Renal cortical epithelial cell (primary cell): Measurements from ENCODE around the gene ROR2. TPM values are rescaled to one million over a fixed set of nuclear protein-coding genes. Genes with fewer than 3 reads are reported as not detected.

Experiments used
- DNase-seq: peaks from one replicate; pipeline ENCODE4 v3.0.0-alpha.2; 2011; ENCODE audit warnings: low read depth
- total RNA-seq: library from RNA; depleted of rRNA; stranded (reverse); fragments of >200 nt; gene quantifications from 2 replicates; pipeline ENCODE4 v1.2.3, GENCODE V29; 2014

Gene ROR2
- total RNA-seq, 1 donor from 2014 or later, result 4.4 TPM

- DNase-seq, result no peak
Observed at GRCh38 chr9:91818647-91819403, 131.2 kb downstream of the ROR2 start.

GRCh38 chr9:91818225-91818585 is 131.8 kb downstream of the ROR2 start:
- DNase-seq, result no peak

- peak; percentile 71 for DNase-seq
Observed at GRCh38 chr9:91817493-91818224, 132.4 kb downstream of the ROR2 start.

GRCh38 chr9:91817106-91817492 is 132.9 kb downstream of the ROR2 start:
- DNase-seq, result no peak

GRCh38 chr9:91816356-91816755 is 133.7 kb downstream of the ROR2 start:
- no peak for DNase-seq

GRCh38 chr9:91815896-91816295 is 134.1 kb downstream of the ROR2 start:
- no peak for DNase-seq

GRCh38 chr9:91814753-91815152 is 135.3 kb downstream of the ROR2 start:
- DNase-seq, result no peak

GRCh38 chr9:91814201-91814600 is 135.8 kb downstream of the ROR2 start:
- no peak for DNase-seq

GRCh38 chr9:91813176-91813795 is 136.7 kb downstream of the ROR2 start:
- no peak for DNase-seq

GRCh38 chr9:91812191-91812590 is 137.8 kb downstream of the ROR2 start:
- DNase-seq, result no peak

- DNase-seq, result no peak
Observed at GRCh38 chr9:91811024-91811909, 138.8 kb downstream of the ROR2 start.

GRCh38 chr9:91810286-91810905 is 139.6 kb downstream of the ROR2 start:
- DNase-seq, result no peak

- DNase-seq, result no peak
Observed at GRCh38 chr9:91809581-91810285, 140.3 kb downstream of the ROR2 start.

- DNase-seq, result no peak
Observed at GRCh38 chr9:91807643-91808246, 142.3 kb downstream of the ROR2 start.

- no peak for DNase-seq
Observed at GRCh38 chr9:91805031-91805430, 145.0 kb downstream of the ROR2 start.

- DNase-seq, result no peak
Observed at GRCh38 chr9:91803970-91804752, 145.9 kb downstream of the ROR2 start.

GRCh38 chr9:91803151-91803940 is 146.7 kb downstream of the ROR2 start:
- DNase-seq, result no peak

GRCh38 chr9:91802391-91802790 is 147.6 kb downstream of the ROR2 start:
- no peak for DNase-seq
